Astrocyte (in vitro differentiated cells and primary cell): ENCODE measurements around the gene BATF3.

Source experiments
- EZH2 ChIP-seq: IDR thresholded peaks from 2 replicates; pipeline ENCODE4 v1.6.1; 2012; ENCODE audit warnings: mild to moderate bottlenecking, low read length, inconsistent platforms; ENCODE audit not compliant: insufficient read depth
- TF ChIP-seq, protein P1 (sequence below): IDR thresholded peaks from 2 replicates; pipeline ENCODE4 v1.5.1; 2011; ENCODE audit warnings: low read depth, mild to moderate bottlenecking, inconsistent platforms, low read length, moderate library complexity; ENCODE audit not compliant: insufficient read depth

DNA sequence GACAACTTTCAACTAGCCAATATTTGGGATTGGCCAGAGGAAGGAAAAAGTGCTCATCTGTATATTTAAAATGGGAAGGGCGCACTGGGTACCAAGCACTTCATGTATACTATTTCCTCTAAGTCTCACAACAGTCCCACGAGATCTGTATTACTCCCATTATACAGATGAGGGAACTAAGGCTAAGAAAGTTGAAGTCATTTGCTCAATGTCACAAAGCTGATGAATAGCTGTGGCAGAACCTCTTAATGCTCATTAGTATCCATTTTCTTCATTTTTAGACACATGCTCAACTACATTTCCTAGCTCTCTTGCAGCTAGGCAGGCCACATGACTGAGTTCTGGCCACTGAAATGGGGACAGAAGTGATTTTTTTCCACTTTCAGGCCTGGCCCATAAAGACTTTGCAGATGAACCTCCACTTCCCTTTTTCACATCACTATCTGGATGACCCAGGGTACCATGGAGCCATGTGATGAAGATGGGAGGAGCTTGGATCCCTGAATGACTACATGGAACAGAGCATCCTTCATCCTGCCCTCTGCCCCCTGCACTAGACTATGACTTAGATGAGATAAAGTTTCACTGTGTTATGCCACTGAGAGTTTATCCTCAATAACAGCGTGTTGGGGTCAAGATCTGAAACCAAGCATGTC is 59.3 kb downstream of the BATF3 start:
- TF ChIP-seq, protein P1, sequence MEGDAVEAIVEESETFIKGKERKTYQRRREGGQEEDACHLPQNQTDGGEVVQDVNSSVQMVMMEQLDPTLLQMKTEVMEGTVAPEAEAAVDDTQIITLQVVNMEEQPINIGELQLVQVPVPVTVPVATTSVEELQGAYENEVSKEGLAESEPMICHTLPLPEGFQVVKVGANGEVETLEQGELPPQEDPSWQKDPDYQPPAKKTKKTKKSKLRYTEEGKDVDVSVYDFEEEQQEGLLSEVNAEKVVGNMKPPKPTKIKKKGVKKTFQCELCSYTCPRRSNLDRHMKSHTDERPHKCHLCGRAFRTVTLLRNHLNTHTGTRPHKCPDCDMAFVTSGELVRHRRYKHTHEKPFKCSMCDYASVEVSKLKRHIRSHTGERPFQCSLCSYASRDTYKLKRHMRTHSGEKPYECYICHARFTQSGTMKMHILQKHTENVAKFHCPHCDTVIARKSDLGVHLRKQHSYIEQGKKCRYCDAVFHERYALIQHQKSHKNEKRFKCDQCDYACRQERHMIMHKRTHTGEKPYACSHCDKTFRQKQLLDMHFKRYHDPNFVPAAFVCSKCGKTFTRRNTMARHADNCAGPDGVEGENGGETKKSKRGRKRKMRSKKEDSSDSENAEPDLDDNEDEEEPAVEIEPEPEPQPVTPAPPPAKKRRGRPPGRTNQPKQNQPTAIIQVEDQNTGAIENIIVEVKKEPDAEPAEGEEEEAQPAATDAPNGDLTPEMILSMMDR, result no peak
- no peak for TF ChIP-seq EZH2
